DMS 273 (cell line): ENCODE measurements around the gene LCN1.
"Not testable (repeated sequence)": the region's sequence is repeated elsewhere in the genome, so short reads cannot be mapped to it uniquely, and the experiment has no call there.

Experiments
- DNase-seq: peaks from one replicate; lab custom pipeline; 2025; ENCODE audit not compliant: unreplicated experiment; lab: John Stamatoyannopoulos, UW

The LCN1 gene

GRCh38 chr9:135545646-135546176 lies 24.5 kb downstream of the LCN1 start, which contains the start of gene OBP2A:
TSS of gene OBP2A (plus strand) at chr9:135546126. CDS start at chr9:135546181, 55 bp downstream.
- not testable (repeated sequence) for DNase-seq

DNA sequence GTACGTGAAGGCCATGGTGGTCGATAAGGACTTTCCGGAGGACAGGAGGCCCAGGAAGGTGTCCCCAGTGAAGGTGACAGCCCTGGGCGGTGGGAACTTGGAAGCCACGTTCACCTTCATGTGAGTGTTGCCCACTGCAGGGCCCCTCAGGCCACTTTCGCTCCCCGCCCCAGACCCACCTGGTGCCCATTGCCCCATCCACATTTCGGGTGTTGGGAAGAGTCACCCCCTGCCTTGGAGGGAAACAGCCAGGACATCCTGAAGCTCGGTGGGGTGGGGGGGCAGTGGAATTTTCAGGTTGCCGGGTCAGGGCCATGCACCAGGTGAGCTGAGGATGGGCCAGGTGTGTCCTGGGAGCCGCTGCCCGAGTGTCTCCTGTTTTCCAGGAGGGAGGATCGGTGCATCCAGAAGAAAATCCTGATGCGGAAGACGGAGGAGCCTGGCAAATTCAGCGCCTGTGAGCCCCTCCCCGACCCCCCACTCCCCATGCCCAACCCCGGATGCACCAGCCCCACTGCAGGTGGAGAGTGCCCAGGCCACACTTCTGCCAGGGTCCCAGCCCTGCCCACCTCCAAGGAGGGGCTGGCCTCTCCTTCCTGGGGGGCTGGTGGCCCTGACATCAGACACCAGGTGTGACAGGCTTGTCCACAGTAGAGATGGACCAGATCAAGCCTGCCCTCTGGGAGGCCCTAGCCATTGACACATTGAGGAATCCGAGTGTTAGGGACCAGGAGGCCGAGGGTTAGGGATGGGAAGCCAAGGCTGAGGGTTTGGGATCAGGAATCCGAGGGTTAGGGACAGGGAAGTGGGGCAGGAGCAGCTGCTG lies 25.8 kb downstream of the LCN1 start:
- not testable (repeated sequence) for DNase-seq

- DNase-seq = no peak
Measured at GRCh38 chr9:135547756-135548736, 26.8 kb downstream of the LCN1 start.

DNA sequence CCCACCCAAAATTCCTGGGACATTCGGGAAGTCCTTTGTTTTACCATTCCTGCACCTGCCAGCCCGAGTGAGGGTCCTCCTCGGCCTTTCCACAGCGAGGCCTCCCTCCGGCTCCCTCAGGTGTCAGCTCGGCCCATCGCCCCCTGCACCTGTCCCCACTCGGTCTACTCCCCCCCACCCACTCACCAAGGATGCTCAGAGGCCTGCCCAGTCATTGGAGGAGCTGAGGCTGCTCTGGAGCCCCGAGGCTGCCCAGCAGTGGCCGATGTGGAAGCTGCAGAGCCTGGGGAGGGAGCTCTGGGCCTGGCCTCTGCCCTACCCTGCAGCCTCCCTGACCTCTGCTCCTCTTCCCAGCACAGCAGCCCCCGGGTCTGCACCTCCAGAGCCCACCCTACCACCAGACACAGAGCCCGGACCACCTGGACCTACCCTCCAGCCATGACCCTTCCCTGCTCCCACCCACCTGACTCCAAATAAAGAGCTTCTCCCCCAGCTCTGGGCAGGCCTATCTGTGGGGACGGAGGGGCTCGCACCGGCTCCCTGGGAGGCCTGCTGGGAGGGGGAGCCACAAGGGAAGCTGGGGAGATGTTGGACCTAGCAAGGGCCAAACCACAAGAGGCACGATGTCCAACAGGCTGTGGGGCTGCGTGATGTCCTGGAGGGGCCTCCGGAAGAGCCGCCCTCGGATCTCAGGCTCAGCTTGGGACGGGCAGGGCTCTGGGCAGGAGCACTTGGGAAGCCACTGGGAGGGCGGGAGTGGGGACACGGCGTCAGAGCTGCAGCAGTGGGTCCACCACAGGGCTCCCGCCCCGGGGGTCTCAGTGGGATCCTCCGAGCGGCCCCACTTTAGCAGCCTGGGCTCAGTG lies 28.5 kb downstream of the LCN1 start:
- not testable (repeated sequence) for DNase-seq

DNA sequence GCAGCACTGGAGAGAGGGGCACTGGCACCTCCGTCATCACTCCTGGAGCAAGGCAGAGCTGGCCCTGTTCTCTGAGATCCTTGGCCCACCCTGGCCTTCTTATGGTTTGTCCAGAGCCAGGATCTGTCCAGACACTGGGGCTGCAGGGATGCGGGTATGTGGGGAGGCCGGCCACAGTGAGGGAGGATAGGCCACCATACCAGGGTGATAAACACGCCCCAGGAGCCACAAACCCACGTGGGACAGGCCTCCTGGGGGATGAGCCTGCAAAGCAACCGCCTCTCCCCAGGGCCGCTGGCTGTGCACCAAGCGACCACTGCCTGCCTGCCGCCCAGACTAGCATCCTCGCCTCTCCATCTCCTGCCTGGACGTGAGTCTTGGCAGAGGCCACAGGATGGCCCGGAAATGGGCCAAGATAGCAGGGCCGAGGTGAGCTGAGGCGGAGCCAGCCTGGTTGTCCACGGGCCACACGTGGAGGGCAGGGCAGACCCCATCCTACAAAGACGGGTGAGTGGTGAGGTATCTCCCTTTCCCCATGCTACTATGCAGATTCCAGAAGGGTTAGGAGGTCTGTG lies 29.2 kb downstream of the LCN1 start:
- DNase-seq = no peak

DNA sequence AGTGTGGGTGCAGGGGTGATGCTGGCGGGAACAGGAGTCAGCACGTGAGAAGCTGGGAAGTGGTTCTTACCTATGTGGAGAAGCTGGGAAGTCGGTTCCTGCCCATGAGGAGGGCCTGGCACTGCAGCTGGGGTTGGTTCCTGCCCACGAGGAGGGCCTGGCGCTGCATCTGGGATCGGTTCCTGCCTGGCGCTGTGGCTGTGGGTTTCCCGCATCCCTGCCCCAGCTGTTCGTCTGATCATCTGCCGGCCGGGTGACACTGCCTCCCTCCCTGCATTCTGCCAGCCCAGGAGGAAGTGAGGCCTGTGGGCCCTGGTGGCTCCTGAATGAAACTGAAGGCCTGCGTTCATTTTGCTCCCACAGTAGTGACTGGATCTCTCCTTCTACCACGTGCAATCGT lies 29.8 kb downstream of the LCN1 start:
- peak; percentile 42 for DNase-seq

DNA sequence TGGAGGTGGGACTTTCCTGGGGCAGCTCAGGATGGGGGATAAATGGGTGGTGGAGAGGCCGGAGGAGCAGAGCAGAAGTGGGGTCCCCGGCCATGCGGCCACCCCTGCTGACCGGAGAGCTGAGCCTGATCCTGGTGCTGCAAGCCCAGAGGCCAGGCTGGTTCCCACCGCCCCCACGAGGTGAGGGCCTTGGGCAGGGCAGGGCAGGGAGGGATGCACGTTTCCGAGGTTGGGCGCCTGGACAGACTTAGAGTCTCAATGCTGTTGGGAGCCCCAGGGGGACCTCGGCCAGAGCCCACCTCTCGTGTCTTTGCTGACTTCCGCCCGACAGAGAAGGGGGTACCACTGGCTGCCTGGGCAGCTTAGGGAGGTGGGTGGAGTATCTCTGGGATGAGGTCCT lies 30.2 kb downstream of the LCN1 start:
- no peak for DNase-seq

GRCh38 chr9:135552021-135552697 lies 30.9 kb downstream of the LCN1 start:
- no peak for DNase-seq

GRCh38 chr9:135552698-135553171 lies 31.5 kb downstream of the LCN1 start:
- no peak for DNase-seq

- DNase-seq = no peak
Measured at GRCh38 chr9:135554718-135555117, 33.5 kb downstream of the LCN1 start.

DNA sequence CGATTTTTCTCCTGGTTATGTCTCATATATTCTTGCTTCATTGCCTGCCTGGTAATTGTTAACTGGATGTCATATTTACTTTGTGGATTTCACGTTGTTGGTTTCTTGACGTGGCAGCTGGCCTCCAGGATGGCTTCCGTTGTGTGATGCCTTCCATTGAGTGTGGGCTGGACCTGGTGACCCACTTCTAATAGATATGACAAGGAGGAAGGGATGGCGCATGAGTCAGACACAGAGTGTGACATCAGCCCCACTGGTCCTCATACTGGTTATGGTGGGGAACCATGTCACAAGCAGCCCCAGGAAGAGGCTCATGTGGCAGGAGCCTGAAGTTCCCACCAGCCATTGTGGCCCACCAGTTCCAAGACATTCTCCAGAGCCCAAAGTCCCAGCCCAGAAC lies 34.0 kb downstream of the LCN1 start:
- no peak for DNase-seq

DNA sequence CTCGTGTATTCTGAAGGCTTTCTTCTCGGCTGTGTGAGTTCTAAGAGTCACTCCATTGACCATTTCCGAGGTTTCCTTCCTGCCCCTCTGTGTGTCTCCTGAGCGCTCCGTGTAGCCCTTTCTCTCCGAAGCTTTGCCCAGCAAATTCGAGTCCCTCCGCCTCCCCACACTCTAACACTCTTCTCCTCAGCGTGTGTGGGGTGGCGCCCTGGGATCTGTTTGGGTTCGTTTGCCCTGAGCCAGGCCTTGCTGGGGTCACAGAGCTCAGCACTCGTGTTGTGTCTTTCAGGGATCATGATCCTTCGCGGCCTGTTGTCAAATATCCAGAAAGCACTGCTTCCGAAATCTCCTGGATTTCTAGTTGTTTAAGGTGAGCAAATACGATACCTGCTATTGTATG lies 34.7 kb downstream of the LCN1 start:
- DNase-seq = no peak

- DNase-seq = no peak
Measured at GRCh38 chr9:135559606-135560005, 38.4 kb downstream of the LCN1 start.

GRCh38 chr9:135561391-135562234 lies 40.4 kb downstream of the LCN1 start, which contains the start of gene PAEP:
TSS of gene PAEP (plus strand) at chr9:135561756.
- no peak for DNase-seq

- DNase-seq = no peak
Measured at GRCh38 chr9:135562235-135562745, 41.0 kb downstream of the LCN1 start.

DNA sequence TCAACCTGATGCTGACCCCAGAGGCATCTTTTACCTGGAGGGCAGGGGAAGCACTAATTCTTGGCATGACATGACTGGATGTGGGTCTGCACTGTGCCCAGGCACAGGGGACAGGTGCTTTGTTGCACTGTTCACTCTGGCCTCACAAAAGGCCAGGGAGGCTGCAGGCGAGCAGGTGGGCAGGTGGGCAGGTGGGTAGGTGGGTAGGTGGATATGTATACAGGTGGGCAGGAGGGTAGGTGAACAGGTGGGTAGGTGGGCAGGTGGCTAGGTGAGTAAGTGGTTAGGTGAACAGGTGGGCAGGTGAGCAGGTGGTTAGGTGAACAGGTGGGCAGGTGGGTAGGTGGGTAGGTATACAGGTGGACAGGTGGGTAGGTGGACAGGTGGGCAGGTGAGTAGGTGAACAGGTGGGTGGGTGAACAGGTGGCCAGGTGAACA lies 41.8 kb downstream of the LCN1 start:
- DNase-seq = no peak

GRCh38 chr9:135563858-135564257 lies 42.6 kb downstream of the LCN1 start:
- no peak for DNase-seq

DNA sequence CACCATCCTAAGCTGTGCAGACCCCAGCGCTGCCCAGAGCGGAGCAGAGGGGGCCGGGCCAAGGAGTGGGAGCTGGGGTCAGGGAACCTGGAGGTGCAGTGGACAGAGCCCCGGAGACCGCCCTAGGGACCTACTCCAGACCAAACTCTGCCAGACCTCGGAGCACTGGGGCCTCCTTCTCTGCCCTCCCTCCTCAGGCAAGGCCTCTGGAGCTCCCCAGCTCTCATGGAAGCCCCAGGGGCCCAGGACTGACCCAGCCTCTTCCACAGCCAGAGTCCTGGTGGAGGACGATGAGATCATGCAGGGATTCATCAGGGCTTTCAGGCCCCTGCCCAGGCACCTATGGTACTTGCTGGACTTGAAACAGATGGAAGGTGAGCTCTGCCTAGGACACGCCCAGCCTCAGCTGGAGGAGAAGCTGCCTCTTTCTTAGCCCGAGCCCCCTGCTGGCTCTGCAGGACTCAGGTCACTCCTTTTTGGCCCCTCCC lies 43.9 kb downstream of the LCN1 start:
- DNase-seq = peak; percentile 21
